ENCODE measurements around the gene ANKRD11. TPM values are rescaled to one million over a fixed set of nuclear protein-coding genes. Genes with fewer than 3 reads are reported as not detected.
"Not testable (repeated sequence)": the region's sequence is repeated elsewhere in the genome, so short reads cannot be mapped to it uniquely, and the experiment has no call there.

ANKRD11 gene
- total RNA-seq, 1 donor from 2014 or later = 367 TPM

GRCh38 chr16:89437991-89438390 lies 52.4 kb downstream of the ANKRD11 start:
- no peak for TF ChIP-seq CTCF (IDR thresholded peaks at IDR 0.05; ENCODE audit: partially characterized antibody, unreplicated experiment)
- Mint-ChIP-seq H3K4me1 (ENCODE audit: low read depth, unreplicated experiment) (peaks cover 70% of the 10 kb centered on the region), H3K27me3 (ENCODE audit: unreplicated experiment) (peaks cover 16% of the 10 kb centered on the region), H3K9me3 (ENCODE audit: unreplicated experiment) (peaks cover 33% of the 10 kb centered on the region), H3K4me3 (ENCODE audit: unreplicated experiment) (no peak overlapping the region), H3K27ac (ENCODE audit: unreplicated experiment) (peak overlapping the region; percentile 31), H3K36me3 (ENCODE audit: unreplicated experiment) (peaks cover 6% of the 10 kb centered on the region)
- DNase-seq = no peak

GRCh38 chr16:89437251-89437987 lies 52.9 kb downstream of the ANKRD11 start:
- H3K9me3 Mint-ChIP-seq (ENCODE audit: unreplicated experiment) = peaks cover 31% of the 10 kb centered on the region
- no peak for DNase-seq
- peaks cover 6% of the 10 kb centered on the region for H3K36me3 Mint-ChIP-seq (ENCODE audit: unreplicated experiment)
- TF ChIP-seq CTCF (IDR thresholded peaks at IDR 0.05; ENCODE audit: partially characterized antibody, unreplicated experiment) = no peak
- H3K4me1 Mint-ChIP-seq (ENCODE audit: low read depth, unreplicated experiment) = peaks cover 64% of the 10 kb centered on the region
- H3K27ac Mint-ChIP-seq (ENCODE audit: unreplicated experiment) = peak overlapping the region; percentile 31
- peaks cover 16% of the 10 kb centered on the region for H3K27me3 Mint-ChIP-seq (ENCODE audit: unreplicated experiment)
- peak overlapping the region; percentile 47 for H3K4me3 Mint-ChIP-seq (ENCODE audit: unreplicated experiment)

GRCh38 chr16:89436366-89436765 lies 54.0 kb downstream of the ANKRD11 start:
- no peak overlapping the region for H3K27ac Mint-ChIP-seq (ENCODE audit: unreplicated experiment)
- DNase-seq = no peak
- peaks cover 26% of the 10 kb centered on the region for H3K9me3 Mint-ChIP-seq (ENCODE audit: unreplicated experiment)
- H3K36me3 Mint-ChIP-seq (ENCODE audit: unreplicated experiment) = peaks cover 6% of the 10 kb centered on the region
- no peak overlapping the region for H3K4me3 Mint-ChIP-seq (ENCODE audit: unreplicated experiment)
- peaks cover 12% of the 10 kb centered on the region for H3K27me3 Mint-ChIP-seq (ENCODE audit: unreplicated experiment)
- H3K4me1 Mint-ChIP-seq (ENCODE audit: low read depth, unreplicated experiment) = peaks cover 57% of the 10 kb centered on the region
- no peak for TF ChIP-seq CTCF (IDR thresholded peaks at IDR 0.05; ENCODE audit: partially characterized antibody, unreplicated experiment)

GRCh38 chr16:89435059-89435458 lies 55.3 kb downstream of the ANKRD11 start:
- peaks cover 50% of the 10 kb centered on the region for H3K4me1 Mint-ChIP-seq (ENCODE audit: low read depth, unreplicated experiment)
- peak overlapping the region; percentile 20 for H3K4me3 Mint-ChIP-seq (ENCODE audit: unreplicated experiment)
- not testable (repeated sequence) for H3K27me3 Mint-ChIP-seq (ENCODE audit: unreplicated experiment); DNase-seq; H3K36me3 Mint-ChIP-seq (ENCODE audit: unreplicated experiment)
- peaks cover 21% of the 10 kb centered on the region for H3K9me3 Mint-ChIP-seq (ENCODE audit: unreplicated experiment)
- peak overlapping the region; percentile 19 for H3K27ac Mint-ChIP-seq (ENCODE audit: unreplicated experiment)

- H3K4me1 Mint-ChIP-seq (ENCODE audit: low read depth, unreplicated experiment) = peaks cover 44% of the 10 kb centered on the region
- peaks cover 19% of the 10 kb centered on the region for H3K9me3 Mint-ChIP-seq (ENCODE audit: unreplicated experiment)
- peak overlapping the region; percentile 86 for H3K27ac Mint-ChIP-seq (ENCODE audit: unreplicated experiment)
Measured at GRCh38 chr16:89434490-89434889, 55.9 kb downstream of the ANKRD11 start.

GRCh38 chr16:89433363-89433984 lies 56.9 kb downstream of the ANKRD11 start:
- H3K9me3 Mint-ChIP-seq (ENCODE audit: unreplicated experiment) = peaks cover 17% of the 10 kb centered on the region
- not testable (repeated sequence) for H3K27me3 Mint-ChIP-seq (ENCODE audit: unreplicated experiment); DNase-seq; H3K36me3 Mint-ChIP-seq (ENCODE audit: unreplicated experiment); H3K4me3 Mint-ChIP-seq (ENCODE audit: unreplicated experiment)
- peaks cover 37% of the 10 kb centered on the region for H3K4me1 Mint-ChIP-seq (ENCODE audit: low read depth, unreplicated experiment)
- peak overlapping the region; percentile 86 for H3K27ac Mint-ChIP-seq (ENCODE audit: unreplicated experiment)

More at GRCh38 chr16:89434490-89434889, 55.9 kb downstream of the ANKRD11 start:
- TF ChIP-seq CTCF (IDR thresholded peaks at IDR 0.05; ENCODE audit: partially characterized antibody, unreplicated experiment) = no peak
- H3K4me3 Mint-ChIP-seq (ENCODE audit: unreplicated experiment) = peak overlapping the region; percentile 63
- peaks cover 7% of the 10 kb centered on the region for H3K27me3 Mint-ChIP-seq (ENCODE audit: unreplicated experiment)
- peaks cover 6% of the 10 kb centered on the region for H3K36me3 Mint-ChIP-seq (ENCODE audit: unreplicated experiment)
- DNase-seq = no peak
